ENCODE results near the gene DUOX2. TPM values are rescaled to one million over a fixed set of nuclear protein-coding genes. Genes with fewer than 3 reads are reported as not detected.
"Not testable (repeated sequence)": the region's sequence is repeated elsewhere in the genome, so short reads cannot be mapped to it uniquely, and the experiment has no call there.

DUOX2 gene
- total RNA-seq, 1 donor from 2014 or later = 0.19 TPM

DNA sequence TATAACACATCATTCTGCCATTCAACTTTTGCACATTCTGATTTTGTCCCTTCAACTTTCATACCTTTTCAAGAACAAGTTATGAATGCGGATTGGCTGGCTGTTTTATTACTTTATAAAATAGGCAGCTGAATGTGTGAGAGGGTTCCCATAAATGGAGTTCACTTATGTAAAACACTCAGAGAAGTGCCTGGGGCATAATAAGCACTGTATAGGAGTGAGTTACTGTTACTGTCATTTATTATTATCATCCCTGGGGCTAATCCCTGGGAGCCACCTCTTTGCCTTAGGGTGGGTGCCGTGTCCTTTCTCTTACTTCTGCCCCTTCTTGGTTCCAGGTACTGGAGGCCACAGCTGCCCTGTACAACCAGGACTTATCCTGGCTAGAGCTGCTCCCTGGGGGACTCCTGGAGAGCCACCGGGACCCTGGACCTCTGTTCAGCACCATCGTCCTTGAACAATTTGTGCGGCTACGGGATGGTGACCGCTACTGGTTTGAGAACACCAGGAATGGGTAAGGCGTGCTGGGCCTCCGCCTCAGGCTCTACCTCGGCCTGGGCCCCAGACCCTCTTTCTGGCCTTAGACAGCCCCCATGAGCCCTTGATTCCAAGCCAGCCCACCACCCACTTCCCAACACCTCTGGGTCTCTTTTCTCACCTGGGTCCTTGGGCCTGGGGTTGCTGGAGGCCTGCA, 26.7 kb upstream of the DUOX2 start:
- intact Hi-C loops (cut with DNase I) = no loop called here
- no peak for DNase-seq (ENCODE audit: low spot score)

DNA sequence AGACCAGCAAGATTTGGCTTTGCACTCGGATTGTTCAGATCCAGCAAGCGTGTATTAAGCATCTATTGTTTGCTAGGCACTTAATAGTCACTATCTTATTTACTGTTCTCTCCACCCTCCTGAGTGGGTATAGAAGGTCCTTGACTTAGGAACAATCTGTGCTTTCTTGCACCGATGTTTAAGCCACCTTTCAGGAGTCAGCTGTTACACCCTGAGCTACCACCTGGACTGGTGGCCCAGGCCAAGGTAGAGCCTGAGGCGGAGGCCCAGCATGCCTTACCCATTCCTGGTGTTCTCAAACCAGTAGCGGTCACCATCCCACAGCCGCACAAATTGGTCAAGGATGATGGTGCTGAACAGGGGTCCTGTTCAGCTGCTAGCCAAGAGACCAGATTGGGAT, 25.8 kb upstream of the DUOX2 start:
- no peak for DNase-seq (ENCODE audit: low spot score)
- intact Hi-C loops (cut with DNase I) = no loop called here

DNA sequence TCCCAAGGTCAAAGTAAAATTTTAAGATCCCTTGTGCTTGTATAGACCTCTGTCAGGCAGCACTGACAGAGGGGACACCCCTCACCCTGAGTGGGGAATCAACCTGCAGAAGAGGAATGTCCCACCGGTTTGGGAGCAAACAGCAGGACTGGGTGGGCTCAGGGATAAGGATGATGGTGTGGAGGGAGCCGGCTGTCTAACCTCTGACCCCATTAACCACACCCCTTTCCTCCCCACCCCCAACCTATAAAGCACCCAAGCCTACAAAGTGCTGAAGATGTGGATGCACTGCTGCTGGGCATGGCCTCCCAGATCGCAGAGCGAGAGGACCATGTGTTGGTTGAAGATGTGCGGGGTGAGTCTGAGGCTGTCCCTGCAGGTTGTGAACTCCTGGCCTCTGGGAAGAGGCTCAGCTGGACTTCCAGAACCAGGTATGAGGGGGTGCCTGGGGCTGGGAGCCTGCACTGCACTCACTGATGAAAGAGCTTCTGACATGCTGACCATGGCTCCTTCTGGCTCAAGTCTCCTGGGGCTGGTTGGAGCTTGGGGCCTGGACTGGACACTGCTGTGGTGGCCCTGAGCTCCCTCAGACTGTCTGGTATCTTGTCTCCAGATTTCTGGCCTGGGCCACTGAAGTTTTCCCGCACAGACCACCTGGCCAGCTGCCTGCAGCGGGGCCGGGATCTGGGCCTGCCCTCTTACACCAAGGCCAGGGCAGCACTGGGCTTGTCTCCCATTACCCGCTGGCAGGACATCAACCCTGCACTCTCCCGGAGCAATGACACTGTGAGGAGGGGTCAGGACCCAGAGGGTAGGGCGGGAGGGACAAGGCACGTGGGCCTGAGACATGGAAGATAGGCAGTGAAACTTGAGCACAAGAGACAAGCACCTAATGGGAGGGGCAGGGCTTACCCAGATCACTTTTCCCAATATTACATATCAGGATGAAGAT, 25.1 kb upstream of the DUOX2 start:
- no peak for DNase-seq (ENCODE audit: low spot score)

DNA sequence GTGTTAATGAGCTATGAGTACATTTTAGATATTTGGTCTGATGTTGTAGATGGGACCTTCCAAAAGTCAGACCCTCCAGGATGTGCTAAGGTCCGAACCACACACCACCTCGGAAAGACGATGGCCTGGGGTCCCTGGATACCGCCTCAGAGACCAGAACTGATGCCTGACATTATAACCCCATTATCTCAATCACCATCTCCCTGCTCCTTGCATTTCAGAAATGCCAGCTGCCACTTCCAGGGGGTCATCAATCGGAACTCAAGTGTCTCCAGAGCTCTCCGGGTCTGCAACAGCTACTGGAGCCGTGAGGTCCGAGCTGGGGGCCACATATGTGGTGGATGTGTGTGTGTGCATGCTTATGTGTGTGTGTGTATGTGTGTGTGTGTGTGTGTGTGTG, 23.7 kb upstream of the DUOX2 start:
- intact Hi-C loops (cut with DNase I) = no loop called here
- DNase-seq (ENCODE audit: low spot score) = no peak

More for the DNA sequence above, 25.1 kb upstream of the DUOX2 start:
- intact Hi-C loops (cut with DNase I) = no loop called here

DNA sequence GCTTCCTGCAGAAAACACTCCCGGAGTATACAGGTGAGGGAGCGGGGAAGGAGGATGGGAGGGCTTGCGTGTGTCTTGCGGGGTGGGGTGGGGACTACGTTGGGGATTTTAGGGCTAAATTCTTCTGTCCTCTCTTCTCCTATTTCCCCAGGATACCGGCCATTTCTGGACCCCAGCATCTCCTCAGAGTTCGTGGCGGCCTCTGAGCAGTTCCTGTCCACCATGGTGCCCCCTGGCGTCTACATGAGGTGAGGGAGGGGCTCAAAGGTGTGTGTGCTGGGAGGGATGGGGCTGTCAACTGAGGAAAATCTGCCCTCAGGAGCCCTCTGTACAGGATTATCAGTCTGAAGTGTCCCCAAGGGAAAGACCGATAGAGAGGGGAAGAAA, 22.4 kb upstream of the DUOX2 start:
- DNase-seq (ENCODE audit: low spot score) = no peak
- intact Hi-C loops (cut with DNase I) = no loop called here

DNA sequence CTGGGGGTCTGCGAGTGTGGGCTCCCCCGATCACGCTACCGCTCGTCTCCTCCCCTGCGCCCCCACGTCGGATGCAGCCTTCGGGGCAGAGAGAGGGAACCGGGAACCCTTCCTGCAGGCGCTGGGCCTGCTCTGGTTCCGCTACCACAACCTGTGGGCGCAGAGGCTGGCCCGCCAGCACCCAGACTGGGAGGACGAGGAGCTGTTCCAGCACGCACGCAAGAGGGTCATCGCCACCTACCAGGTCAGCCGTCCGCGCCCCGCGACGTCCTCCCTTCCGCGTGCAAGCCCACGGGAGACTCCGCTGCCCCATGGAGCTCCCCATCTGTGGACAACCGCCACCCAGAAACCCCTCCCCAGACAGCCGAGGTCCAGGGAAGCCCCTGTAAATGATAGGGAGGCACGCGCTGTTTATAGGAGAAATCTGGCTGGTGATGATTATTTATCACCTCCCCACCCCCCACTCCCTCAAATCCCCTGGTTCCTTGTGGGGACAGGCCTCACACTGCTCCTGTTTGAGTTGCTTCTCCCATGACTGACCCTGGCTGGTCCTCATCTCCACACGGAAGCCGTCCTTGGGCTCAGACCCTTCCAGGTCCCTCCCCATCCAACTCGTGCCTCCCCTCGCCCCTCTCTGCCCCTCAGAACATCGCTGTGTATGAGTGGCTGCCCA, 21.9 kb upstream of the DUOX2 start:
- DNase-seq (ENCODE audit: low spot score); intact Hi-C loops (cut with DNase I): not testable (repeated sequence)

DNA sequence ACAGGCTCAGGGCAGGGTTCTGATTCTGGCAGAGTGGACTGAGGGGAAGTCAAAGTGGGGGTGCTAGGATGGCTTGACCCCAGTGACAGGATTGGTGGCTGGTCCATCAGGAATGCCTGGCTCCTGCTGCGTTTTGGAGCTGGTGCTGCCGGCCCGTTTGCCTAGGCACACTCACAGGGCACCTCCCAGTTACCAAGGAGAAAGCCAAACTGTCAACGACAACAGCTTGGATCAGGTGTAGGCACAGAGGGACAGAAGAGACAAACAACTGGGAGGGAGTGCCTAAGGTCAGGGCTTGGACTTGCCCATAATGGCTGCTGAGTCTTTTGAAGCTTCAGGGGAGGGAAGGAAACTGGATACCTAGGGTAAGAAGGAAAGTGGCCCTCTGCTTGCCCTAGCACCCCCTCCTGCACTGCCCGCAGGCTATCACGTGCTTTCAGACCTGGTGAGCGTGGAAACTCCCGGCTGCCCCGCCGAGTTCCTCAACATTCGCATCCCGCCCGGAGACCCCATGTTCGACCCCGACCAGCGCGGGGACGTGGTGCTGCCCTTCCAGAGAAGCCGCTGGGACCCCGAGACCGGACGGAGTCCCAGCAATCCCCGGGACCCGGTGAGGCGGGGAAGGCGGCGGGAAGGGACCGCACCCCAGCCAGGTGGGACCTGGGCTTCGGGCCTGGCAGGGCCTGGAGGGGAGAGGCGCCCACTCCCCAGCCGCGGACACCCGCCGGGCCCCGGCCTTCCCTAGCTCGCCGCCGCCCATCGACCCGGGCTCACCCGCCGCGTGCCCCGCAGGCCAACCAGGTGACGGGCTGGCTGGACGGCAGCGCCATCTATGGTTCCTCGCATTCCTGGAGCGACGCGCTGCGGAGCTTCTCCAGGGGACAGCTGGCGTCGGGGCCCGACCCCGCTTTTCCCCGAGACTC, 21.0 kb upstream of the DUOX2 start:
- intact Hi-C loops (cut with DNase I) = no loop called here
- DNase-seq (ENCODE audit: low spot score) = no peak

DNA sequence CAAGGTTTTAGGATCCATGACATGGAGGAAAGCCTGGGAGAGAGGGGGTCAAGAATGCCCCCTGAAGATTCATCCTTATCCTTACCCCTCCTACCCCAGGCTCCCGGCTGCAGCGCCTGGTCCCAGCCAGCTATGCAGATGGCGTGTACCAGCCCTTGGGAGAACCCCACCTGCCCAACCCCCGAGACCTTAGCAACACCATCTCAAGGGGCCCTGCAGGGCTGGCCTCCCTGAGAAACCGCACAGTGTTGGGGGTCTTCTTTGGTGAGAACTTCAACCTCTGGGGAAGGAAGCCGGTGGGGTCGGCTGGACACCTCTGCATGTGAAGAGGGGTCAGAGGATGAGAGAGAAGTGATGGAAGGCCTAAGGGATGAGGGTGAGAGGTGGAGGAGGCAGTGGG, 20.1 kb upstream of the DUOX2 start:
- no peak for DNase-seq (ENCODE audit: low spot score)
- intact Hi-C loops (cut with DNase I) = no loop called here

DNA sequence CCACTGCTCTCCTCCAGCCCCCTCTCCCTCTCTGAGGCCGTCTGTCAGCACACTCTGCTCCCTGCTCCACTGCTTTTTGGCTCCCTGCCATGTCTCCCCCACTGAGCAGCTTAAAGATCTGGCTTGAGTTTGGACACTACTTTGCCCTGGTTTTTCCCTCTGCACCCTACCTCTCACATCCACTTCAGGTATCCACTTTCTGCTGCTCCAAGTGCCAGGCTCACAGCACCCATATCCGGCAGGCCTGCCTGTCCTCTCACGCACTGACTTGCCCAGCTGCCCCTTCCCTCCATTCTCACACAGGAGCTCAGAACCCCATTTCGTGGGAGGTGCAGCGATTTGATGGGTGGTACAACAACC, 19.6 kb upstream of the DUOX2 start:
- no peak for DNase-seq (ENCODE audit: low spot score)
- intact Hi-C loops (cut with DNase I) = no loop called here

DNA sequence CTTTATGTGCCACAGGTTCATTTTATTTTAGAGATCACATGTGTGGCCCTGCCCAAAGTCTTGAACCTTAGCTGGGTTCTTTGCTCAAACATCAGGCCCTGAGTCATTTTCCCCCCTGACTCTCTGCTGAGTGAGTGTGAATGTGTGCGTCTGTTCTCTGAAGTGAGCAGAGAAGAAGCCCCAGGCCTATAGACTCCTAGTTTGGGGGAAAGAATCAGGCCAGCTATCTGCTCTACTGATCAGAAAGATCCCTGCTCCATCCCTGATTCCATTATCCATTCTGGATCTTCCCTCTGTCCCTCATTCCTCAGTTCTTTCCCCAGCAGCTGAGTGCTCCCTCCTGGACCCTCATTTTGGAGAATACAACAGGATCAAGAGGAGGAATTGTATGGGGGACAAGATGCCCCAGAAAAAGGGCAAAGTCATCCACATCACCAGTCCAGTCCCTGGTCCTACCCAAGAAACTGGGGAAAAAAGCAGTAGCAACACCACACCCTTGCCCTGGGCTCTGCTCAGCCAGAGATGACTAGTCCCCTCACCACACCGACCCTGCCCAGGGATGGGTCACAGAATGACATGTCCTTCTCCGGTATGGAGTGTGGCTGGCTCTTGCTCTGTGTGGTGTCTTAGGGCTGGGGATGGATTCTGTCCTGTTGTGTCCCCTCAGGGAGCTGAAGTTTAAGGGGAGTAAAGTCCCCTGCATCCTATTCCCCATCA, 19.0 kb upstream of the DUOX2 start:
- no peak for DNase-seq (ENCODE audit: low spot score)
- intact Hi-C loops (cut with DNase I) = no loop called here

DNA sequence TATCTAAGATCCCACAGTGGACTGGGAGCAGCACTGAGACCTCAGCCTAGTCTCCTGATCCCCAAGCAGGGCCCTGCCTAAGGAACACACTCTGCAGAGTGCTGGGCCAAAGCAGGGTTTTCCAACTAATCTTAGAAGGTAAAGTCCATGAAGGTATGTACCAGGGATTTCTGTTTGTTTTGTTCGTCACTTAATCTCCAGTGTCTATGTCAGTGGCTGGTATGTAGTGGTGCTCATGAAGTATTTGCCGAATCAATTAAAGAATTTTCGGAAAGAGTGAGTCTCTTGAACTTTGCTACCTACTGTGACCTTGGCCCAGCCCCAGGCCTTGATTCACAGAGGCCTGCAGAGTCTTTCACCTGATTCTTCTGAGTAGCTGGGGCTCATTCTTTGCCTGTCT, 17.5 kb upstream of the DUOX2 start:
- no peak for DNase-seq (ENCODE audit: low spot score)
- intact Hi-C loops (cut with DNase I) = no loop called here

DNA sequence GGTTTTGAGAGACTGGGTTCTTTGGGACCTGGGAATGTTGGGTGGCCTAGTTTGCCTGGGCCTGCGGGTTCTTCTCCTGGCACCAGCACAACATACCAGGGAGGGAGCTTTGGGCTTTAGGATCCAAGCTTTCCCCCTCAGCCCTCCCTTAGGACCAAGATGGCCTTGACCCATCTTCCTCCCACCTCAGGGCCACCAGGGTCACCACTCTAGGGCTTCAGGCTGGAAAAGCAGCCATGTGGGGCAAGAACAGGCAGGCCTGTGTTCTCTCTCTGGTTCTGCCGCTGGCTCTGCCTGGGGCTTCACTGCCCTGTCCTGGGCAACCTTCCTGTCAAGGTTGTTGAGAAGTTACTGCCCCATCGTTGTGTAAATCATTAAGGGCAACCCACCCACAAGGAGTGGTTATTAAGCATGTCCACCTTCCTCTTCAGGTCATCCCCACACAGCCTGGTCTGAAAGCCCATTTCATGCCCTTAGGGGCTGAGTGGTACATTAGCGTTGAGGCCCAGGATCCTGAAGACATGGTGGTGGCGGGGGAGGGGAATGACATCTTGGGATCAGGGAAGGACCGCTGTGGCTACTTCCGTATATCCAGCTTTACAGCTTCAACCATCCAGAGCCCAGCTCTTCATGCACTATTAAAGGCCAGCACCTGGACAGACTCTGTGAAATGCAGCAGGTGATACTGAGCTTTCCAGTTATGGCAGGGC, 16.5 kb upstream of the DUOX2 start:
- no peak for DNase-seq (ENCODE audit: low spot score)
- intact Hi-C loops (cut with DNase I) = no loop called here

DNA sequence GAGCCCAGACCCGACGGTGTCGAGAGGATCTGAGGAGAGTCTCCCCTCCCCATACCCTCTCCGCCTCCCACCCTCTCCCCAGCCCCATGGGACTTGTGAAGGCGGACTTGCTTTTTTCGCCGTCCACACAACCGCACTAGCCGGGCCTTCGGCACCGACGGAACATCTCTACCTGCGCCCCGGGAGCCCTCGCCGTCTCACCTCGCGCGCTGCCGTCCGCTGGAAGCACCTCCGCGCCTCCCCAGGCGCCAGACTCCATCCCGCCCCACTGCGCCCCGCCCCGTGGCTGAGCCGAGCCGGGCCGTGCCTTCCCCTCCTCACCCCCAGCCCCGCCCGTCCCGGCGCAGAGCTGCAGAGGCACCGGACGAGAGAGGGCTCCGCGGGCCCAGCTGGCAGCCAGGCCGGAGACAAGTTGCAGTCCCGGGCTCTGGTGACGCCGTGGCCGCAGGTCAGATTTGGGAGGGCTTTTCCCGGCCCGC, 15.7 kb upstream of the DUOX2 start, which contains the start of the genes DUOX1 and DUOXA1:
Gene DUOX1 (plus strand): TSS at position 344 of the 479 bp plus-strand sequence. CDS start 1,973 bp downstream, outside the sequence.
Gene DUOXA1 (minus strand): TSS at position 229 of the 479 bp plus-strand sequence. CDS start 6,865 bp downstream, outside the sequence.
- intact Hi-C loops (cut with DNase I) = no loop called here

DNA sequence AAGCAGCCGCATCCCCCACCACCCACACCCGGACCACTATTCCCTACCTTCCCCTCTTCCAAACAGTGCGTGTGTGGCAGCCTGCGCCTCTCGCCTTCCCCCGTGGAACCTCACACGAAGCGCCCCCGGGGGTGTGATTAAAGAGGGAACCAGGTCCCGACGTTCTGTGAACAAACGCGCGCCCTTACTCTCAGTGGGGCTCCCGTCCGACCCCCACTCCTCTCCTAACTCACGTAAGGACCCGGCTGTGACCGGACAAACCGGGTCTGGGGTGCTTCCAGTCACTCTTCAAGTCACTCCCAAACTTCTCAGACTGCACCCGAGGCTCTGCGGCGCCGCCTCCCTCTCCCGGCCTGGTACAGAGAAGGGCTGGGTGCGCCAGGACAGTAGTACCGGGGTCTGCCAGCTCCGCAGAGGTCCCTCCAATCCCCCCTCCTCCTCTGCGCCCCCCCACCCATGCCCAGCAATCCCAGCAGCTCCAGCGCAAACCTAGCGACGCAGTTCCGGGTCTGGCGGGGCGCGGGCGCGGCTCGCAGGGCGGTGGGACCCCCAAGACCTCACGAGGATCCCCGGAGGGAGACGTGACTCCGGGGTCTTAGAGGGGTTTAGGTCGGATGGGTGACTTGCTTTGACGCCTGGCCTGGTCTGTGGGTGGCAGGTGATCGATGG, 15.1 kb upstream of the DUOX2 start:
- no peak for DNase-seq (ENCODE audit: low spot score)
- intact Hi-C loops (cut with DNase I) = no loop called here

More for the DNA sequence above, 15.7 kb upstream of the DUOX2 start, which contains the start of the genes DUOX1 and DUOXA1:
- no peak for DNase-seq (ENCODE audit: low spot score)

DNA sequence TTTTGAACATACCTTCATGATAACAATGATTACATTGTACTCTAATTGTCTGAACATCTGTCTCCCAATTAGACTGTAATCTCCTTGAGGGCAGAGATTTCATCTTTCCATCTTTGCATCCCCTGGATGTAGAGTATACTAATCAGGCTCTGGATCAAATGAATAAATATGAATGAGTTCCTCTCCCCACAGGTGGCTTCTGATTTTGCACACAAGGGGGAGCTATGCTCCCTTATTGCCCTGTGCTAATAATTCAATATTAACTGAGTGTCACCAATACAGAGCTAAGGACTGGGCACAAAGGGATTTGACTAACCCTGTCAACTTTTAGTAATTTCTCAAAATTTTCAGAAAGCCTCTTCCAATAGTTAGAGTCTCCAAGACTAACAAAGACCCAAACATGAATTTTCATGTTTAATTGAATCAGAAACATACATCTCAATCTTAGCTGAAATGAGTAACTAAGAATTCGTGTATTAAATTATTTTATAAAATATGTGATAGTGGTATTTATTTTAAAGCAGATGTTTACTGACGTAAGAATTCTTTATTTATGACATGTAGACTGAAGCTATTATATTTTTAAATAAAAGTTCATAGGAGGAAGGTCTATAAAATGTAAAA, 12.7 kb upstream of the DUOX2 start:
- intact Hi-C loops (cut with DNase I) = no loop called here
- no peak for DNase-seq (ENCODE audit: low spot score)

DNA sequence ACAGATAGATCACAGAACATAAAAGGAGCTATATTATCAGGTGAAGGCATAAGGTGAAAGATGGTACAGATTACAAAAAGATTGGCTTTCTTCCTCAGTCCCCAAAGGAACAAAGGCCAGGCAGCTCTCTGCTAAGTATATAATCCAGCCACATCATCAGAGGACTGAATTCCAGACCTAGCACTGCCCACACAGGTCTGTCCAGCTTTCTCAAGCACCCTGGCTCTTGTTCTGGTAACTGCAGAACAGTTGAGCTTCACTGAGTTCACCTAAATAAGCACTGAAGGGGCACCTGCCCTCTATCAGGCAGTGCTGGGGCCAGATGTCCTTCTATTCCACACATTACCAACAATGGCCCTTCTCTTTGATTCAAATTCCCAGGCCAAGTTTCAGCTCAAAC, 9.4 kb upstream of the DUOX2 start:
- no peak for DNase-seq (ENCODE audit: low spot score)
- intact Hi-C loops (cut with DNase I) = no loop called here

DNA sequence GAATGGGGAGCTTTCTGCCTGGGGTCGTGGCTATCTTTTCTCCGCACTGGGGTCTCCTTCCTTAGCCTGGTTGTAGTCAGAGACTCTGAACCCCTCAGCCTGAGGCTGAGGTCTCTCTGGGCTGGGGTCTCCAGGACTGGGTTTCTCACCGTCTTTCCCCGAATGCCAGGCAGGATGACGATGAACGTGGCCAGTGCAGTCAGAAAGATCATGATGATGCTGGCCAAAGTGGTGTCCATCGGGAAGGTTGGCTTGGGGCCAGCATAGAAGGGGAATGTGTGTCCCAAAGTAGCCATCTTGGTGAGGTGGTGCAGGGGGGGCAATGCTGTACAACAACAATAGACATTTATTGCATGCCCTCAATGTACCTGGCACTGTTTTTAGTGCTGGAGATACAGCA, 8.7 kb upstream of the DUOX2 start:
- intact Hi-C loops (cut with DNase I) = no loop called here
- no peak for DNase-seq (ENCODE audit: low spot score)

Measured in cardiac septum (tissue), 1 donor.